Smooth muscle cell (in vitro differentiated cells): ENCODE measurements around the gene SEC22C. TPM values are rescaled to one million over a fixed set of nuclear protein-coding genes. Genes with fewer than 3 reads are reported as not detected.

Experiments used
- DNase-seq: peaks from one replicate; lab custom pipeline; 2025; ENCODE audit not compliant: unreplicated experiment; lab: John Stamatoyannopoulos, UW
- H2AFZ ChIP-seq: fragments of 200-600 bp; sonication (generic); 2 replicates; pipeline ENCODE4 v1.6.0; 2016; ENCODE audit warnings: antibody characterized with exemption, low read depth, mild to moderate bottlenecking
- H3F3A ChIP-seq: fragments of 200-600 bp; sonication (generic); 2 replicates; pipeline ENCODE4 v1.6.0; 2017; ENCODE audit warnings: antibody characterized with exemption, low read depth
- H3K27ac ChIP-seq: fragments of 200-600 bp; sonication (generic); 2 replicates; pipeline ENCODE4 v1.5.1; 2016; ENCODE audit warnings: low read depth, mild to moderate bottlenecking
- H3K27me3 ChIP-seq: fragments of 200-600 bp; sonication (generic); 2 replicates; pipeline ENCODE4 v1.6.1; 2016; ENCODE audit warnings: low read depth, mild to moderate bottlenecking
- H3K36me3 ChIP-seq: fragments of 200-600 bp; sonication (generic); 2 replicates; pipeline ENCODE4 v1.5.1; 2016; ENCODE audit warnings: low read depth
- H3K4me1 ChIP-seq: fragments of 200-600 bp; sonication (generic); 2 replicates; pipeline ENCODE4 v1.5.1; 2016; ENCODE audit warnings: low read depth
- H3K4me2 ChIP-seq: fragments of 200-600 bp; sonication (generic); 2 replicates; pipeline ENCODE4 v1.6.0; 2016; ENCODE audit warnings: mild to moderate bottlenecking
- H3K4me3 ChIP-seq: fragments of 200-600 bp; sonication (generic); 2 replicates; pipeline ENCODE4 v1.5.1; 2016; ENCODE audit warnings: mild to moderate bottlenecking
- H3K79me2 ChIP-seq: fragments of 200-600 bp; sonication (generic); 2 replicates; pipeline ENCODE4 v1.6.0; 2016; ENCODE audit warnings: low read depth, mild to moderate bottlenecking
- H3K9ac ChIP-seq: fragments of 200-600 bp; sonication (generic); 2 replicates; pipeline ENCODE4 v1.6.0; 2016; ENCODE audit warnings: low read depth
- H3K9me3 ChIP-seq: fragments of 200-600 bp; sonication (generic); replicated peaks from 2 replicates; pipeline ENCODE4 v1.5.1; 2016; ENCODE audit warnings: low read depth
- H4K20me1 ChIP-seq: fragments of 200-600 bp; sonication (generic); 2 replicates; pipeline ENCODE4 v1.6.0; 2016; ENCODE audit warnings: low read depth
- WGBS: methylation state at CpG from one replicate; pipeline ENCODE4 v1.1.7; 2016; ENCODE audit warnings: low lambda C conversion rate; 5-methylcytosine and 5-hydroxymethylcytosine counted together
- polyA plus RNA-seq: library from polyadenylated mRNA; unstranded; fragments of >200 nt; fragmentation: Nextera tagmentation; extraction: Ambion mirVana; gene quantifications from 2 replicates; pipeline ENCODE4 v1.2.1, GENCODE V29; 2016
- total RNA-seq: library from RNA; depleted of rRNA; stranded (reverse); fragments of >200 nt; gene quantifications from 2 replicates; pipeline ENCODE4 v1.2.3, GENCODE V29; 2014
- TF ChIP-seq, protein P1 (sequence below): fragments of 200-600 bp; sonication (generic); IDR thresholded peaks from 2 replicates; pipeline ENCODE4 v1.5.1; 2017; ENCODE audit warnings: borderline replicate concordance, mild to moderate bottlenecking, antibody characterized with exemption; ENCODE audit not compliant: insufficient read depth, poor library complexity, severe bottlenecking

The SEC22C gene
- total and polyA plus RNA-seq, 2 experiments from 2014 or later: 45.7 to 52.2 TPM

GRCh38 chr3:42513521-42513920 lies 68.2 kb downstream of the SEC22C start:
- Histone ChIP-seq H3K4me2 (no peak overlapping the region), H2AFZ (no peak overlapping the region), H3K27ac (no peak overlapping the region), H3K79me2 (no peaks in the 10 kb centered on the region), H3K27me3 (no peaks in the 10 kb centered on the region), H3K4me1 (no peaks in the 10 kb centered on the region), H3K4me3 (no peak overlapping the region), H3F3A (no peaks in the 10 kb centered on the region), H3K9me3 (no peaks in the 10 kb centered on the region), H4K20me1 (no peaks in the 10 kb centered on the region), H3K9ac (no peak overlapping the region), H3K36me3 (no peaks in the 10 kb centered on the region)
- no peak for DNase-seq
- 93% methylated on average over 6 of the region's 6 CpGs for WGBS
- TF ChIP-seq, protein P1, sequence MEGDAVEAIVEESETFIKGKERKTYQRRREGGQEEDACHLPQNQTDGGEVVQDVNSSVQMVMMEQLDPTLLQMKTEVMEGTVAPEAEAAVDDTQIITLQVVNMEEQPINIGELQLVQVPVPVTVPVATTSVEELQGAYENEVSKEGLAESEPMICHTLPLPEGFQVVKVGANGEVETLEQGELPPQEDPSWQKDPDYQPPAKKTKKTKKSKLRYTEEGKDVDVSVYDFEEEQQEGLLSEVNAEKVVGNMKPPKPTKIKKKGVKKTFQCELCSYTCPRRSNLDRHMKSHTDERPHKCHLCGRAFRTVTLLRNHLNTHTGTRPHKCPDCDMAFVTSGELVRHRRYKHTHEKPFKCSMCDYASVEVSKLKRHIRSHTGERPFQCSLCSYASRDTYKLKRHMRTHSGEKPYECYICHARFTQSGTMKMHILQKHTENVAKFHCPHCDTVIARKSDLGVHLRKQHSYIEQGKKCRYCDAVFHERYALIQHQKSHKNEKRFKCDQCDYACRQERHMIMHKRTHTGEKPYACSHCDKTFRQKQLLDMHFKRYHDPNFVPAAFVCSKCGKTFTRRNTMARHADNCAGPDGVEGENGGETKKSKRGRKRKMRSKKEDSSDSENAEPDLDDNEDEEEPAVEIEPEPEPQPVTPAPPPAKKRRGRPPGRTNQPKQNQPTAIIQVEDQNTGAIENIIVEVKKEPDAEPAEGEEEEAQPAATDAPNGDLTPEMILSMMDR: no peak

DNA sequence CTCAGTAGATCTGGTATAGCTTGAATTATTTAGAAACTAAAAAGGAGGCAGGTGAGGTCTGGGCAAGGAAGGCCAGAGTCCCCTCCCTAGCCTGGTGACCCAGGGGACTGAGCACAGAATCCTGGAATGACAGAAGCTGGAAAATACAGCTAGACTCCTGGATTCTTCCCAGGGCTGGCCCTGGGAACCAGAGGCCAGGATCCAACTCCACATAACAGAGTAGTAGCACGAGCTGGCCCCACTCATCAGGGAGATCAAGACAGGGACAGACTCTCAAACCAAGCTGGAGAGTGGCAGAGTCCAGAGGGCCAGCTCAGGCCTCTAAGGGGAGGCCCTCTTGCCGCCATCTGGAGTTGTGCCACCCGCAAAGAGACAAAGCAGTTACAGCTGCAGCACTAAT lies 68.6 kb downstream of the SEC22C start:
- Histone ChIP-seq H3K9me3 (no peaks in the 10 kb centered on the region), H3K79me2 (no peaks in the 10 kb centered on the region), H3K9ac (no peak overlapping the region), H3K4me2 (no peak overlapping the region), H3K27ac (no peak overlapping the region), H3K4me3 (no peak overlapping the region), H3F3A (no peaks in the 10 kb centered on the region), H3K36me3 (no peaks in the 10 kb centered on the region), H4K20me1 (no peaks in the 10 kb centered on the region), H2AFZ (no peak overlapping the region), H3K4me1 (no peaks in the 10 kb centered on the region), H3K27me3 (no peaks in the 10 kb centered on the region)
- TF ChIP-seq, protein P1: no peak
- DNase-seq: no peak
- WGBS: 93% methylated on average over 3 of the region's 3 CpGs

DNA sequence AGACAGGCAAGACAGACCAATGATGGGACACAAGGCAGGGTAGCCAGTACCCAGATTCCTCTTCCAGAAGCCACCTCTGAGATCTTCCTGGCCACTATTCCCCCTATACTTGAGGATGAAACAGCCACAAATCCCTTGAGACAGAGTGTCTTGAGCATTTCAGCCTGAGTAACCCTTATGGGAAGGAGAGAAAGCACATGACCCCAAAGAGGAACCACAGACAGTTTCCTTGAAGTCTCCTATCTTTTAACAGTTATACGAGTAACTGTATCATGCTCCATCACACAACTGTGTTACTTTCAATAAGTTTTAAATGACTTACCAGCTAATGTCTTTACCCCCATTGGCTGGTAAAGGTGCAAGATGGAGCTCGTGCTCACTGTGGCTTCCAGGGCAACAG lies 70.0 kb downstream of the SEC22C start:
- no peak for DNase-seq
- no peaks in the 10 kb centered on the region for H3K27me3 ChIP-seq
- H2AFZ ChIP-seq: no peak overlapping the region
- no peaks in the 10 kb centered on the region for H3K79me2 ChIP-seq
- H3K36me3 ChIP-seq: no peaks in the 10 kb centered on the region
- no peak overlapping the region for H3K27ac ChIP-seq
- no peak overlapping the region for H3K4me2 ChIP-seq
- no peaks in the 10 kb centered on the region for H3K9me3 ChIP-seq
- TF ChIP-seq, protein P1: no peak
- H3K4me3 ChIP-seq: no peak overlapping the region
- H3K4me1 ChIP-seq: no peaks in the 10 kb centered on the region
- H3K9ac ChIP-seq: no peak overlapping the region
- no peaks in the 10 kb centered on the region for H4K20me1 ChIP-seq
- no peaks in the 10 kb centered on the region for H3F3A ChIP-seq
- WGBS: 87% methylated on average over 2 of the region's 2 CpGs

DNA sequence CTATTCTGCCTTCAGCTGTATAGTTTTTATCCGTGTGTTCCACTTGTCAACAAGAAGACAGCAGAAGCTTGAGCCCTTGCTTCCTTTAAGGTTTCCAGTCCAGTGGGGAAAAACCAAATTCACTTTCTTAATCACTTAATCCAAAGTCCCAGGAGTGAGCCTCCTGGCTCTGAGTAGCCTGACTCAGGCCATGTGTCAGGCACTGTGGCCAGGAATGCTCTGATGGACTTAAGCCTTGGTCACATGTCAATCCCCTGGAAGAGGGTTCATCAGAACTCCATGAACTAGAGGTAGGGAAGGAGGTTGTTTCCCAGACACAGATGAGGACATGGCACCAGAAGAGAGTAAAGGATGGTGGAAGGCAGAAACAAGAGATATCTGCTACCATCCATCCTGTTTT lies 70.6 kb downstream of the SEC22C start:
- Histone ChIP-seq H3K4me1 (no peaks in the 10 kb centered on the region), H3K4me2 (no peak overlapping the region), H3F3A (no peaks in the 10 kb centered on the region), H3K9ac (no peak overlapping the region), H3K27ac (no peak overlapping the region), H2AFZ (no peak overlapping the region), H3K36me3 (no peaks in the 10 kb centered on the region), H3K4me3 (no peak overlapping the region), H3K27me3 (no peaks in the 10 kb centered on the region), H4K20me1 (no peaks in the 10 kb centered on the region), H3K9me3 (no peaks in the 10 kb centered on the region), H3K79me2 (no peaks in the 10 kb centered on the region)
- TF ChIP-seq, protein P1: no peak
- DNase-seq: no peak
- 89% methylated on average over 1 of the region's 1 CpG for WGBS
